Stimulated activated CD4-positive, alpha-beta T cell treated with anti-CD3 and anti-CD28 coated beads, Interleukin-2, amount 100 ng/mL, for 4 hours (primary cell): ENCODE data around the gene UBE2B.
A peak's percentile ranks its signal among the peaks of the same experiment; 100 is the strongest.
"Not testable (repeated sequence)": the region's sequence is repeated elsewhere in the genome, so short reads cannot be mapped to it uniquely, and the experiment has no call there.

Experiments used
- DNase-seq: peaks from one replicate; pipeline ENCODE4 v3.0.0-alpha.2; 2020; ENCODE audit warnings: low read depth

Gene UBE2B

GRCh38 chr5:134398609-134399155, 27.3 kb downstream of the UBE2B start:
- DNase-seq = no peak

DNA sequence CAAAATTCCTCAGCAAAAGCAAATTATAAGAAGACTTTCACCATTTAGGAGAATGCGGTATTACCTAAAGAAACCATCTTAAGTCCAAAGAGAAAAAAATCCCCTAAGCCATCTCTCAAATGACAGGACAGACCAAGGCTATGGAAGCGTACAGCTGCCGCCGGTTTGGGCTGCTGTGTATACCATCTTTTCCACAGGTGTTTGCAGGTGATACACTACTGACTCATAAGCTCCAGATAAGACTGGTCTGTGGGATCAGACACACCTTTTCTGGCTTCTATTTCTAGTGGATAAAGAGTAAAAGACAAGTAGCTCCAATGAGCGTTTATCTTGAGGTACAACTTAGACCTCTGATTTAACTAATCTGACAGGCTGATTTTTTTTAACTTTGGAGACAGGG, 32.6 kb downstream of the UBE2B start:
- DNase-seq = no peak

GRCh38 chr5:134406390-134406789, 35.0 kb downstream of the UBE2B start:
- DNase-seq = no peak

DNA sequence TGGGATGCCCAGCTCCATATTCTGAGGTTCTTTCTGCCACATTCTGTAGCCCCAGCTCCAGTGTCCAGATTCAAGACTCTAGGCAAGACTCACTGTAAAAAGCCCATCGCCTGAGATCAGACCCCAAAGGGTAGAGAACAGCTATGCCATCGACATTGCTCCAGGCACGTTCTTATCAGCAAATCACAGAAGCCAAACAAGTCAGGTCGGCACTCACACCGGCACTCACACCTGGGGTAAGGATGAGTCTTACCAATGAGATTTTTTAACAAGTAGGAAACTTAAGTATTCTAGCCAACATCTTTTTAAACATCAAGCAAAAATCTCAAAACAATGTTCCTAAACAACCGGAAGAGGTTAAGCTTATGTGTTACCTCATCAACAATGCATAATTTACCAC, 38.0 kb downstream of the UBE2B start:
- DNase-seq = no peak

- DNase-seq = no peak
Observed at GRCh38 chr5:134410822-134411221, 39.5 kb downstream of the UBE2B start.

DNA sequence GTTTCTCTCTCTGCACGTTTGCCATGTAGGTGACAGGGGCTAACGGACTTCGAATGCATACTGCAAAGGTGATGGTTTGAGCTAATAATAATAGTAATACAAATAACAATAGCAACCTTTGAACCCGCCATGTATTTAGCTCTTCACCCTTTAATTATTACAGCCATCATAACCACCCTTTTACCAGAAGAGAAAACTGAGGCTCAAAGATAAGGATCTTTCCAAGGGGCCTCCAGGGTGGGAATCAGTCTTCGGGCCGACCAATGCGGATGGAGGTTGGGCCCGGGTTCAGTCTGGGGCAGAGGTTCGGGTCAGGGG, 39.8 kb downstream of the UBE2B start:
- no peak for DNase-seq

- DNase-seq = peak; percentile 83
Observed at GRCh38 chr5:134411546-134412266, 40.3 kb downstream of the UBE2B start, which contains the start of gene CDKN2AIPNL. CDKN2AIPNL (minus strand) TSS chr5:134411881; CDS start chr5:134411854, 27 bp downstream.

- DNase-seq = no peak
Observed at GRCh38 chr5:134413046-134413445, 41.7 kb downstream of the UBE2B start.

GRCh38 chr5:134417707-134418106, 46.3 kb downstream of the UBE2B start:
- no peak for DNase-seq

GRCh38 chr5:134418958-134419357, 47.6 kb downstream of the UBE2B start:
- no peak for DNase-seq

DNA sequence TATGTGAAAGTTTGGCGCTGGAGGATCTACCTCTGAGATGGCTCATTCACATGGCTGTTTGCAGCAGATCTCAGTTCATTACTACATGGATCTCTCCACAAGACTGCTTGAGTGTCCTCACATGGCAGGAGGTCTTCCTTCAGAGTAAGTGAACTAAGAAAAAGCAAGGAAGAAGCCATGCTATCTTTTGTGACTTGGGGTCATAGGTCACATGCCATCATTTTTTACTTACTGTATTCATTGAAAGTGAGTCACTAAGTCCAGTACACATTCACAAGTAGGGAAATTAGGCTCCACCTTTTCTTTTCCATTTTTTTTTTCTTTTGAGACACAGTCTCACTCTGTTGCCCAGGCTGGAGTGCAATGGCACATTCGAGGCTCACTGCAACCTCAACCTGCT, 49.0 kb downstream of the UBE2B start:
- no peak for DNase-seq

- DNase-seq = not testable (repeated sequence)
Observed at GRCh38 chr5:134421038-134421437, 49.7 kb downstream of the UBE2B start.

- DNase-seq = no peak
Observed at GRCh38 chr5:134422791-134423365, 51.5 kb downstream of the UBE2B start.

DNA sequence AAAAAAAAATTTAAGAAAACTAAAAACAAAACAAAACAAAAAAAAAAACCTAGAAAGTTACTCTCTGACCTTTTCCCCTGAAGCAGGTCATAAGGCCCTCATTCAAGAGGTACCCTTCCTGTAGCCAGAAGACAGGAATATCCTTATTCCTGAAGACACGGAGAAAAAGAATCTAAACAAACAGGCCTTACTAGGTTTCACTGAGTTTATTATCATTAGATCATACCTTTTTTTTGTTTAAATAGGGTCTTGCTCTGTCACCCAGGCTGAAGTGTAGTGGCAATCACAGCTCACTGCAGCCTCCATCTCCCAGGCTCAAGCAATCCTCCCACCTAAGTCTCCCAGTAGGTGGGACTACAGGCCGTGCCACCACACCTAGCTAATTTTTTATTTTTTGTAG, 52.0 kb downstream of the UBE2B start:
- no peak for DNase-seq

DNA sequence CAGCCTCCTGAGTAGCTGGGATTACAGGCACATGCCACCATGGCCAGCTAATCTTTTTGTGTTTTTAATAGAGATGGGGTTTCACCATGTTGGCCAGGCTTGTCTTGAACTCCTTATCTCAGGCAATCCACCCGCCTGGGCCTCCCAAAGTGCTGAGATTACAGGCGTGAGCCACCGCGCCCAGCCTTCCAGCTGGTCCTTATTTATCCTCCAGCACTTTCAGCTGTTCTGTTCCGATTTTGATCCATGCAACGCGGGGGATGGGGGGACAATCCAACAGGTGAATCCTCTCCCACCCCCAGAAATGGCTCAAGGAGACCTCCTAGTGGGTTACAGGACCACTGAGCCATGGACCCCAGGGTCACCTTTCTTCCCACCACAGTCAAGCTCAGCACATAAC, 55.0 kb downstream of the UBE2B start:
- DNase-seq = no peak

GRCh38 chr5:134427540-134428041, 56.2 kb downstream of the UBE2B start:
- DNase-seq = no peak

GRCh38 chr5:134430001-134430569, 58.7 kb downstream of the UBE2B start:
- DNase-seq = no peak

DNA sequence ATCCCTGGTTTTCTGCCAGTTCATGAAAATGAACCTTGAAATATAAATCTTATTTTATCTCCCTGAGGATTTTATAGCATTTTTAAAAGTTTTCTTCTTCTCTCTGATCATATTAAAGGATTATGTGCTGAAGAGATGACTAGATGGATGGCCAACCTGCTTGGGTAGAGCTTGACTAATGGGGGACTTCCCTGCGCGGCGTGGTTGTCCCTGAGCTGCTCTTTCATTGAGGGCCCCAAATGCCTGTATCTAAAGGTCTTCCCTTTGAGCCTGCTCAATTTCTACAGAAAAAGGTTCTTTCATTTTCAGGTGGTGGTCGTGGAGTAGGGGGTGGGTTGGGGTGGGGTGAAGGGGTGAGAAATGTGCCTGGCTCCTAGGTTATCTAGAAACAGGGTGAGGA, 60.8 kb downstream of the UBE2B start:
- DNase-seq = no peak

- DNase-seq = no peak
Observed at GRCh38 chr5:134432677-134433359, 61.4 kb downstream of the UBE2B start.

- no peak for DNase-seq
Observed at GRCh38 chr5:134435560-134435959, 64.2 kb downstream of the UBE2B start.

DNA sequence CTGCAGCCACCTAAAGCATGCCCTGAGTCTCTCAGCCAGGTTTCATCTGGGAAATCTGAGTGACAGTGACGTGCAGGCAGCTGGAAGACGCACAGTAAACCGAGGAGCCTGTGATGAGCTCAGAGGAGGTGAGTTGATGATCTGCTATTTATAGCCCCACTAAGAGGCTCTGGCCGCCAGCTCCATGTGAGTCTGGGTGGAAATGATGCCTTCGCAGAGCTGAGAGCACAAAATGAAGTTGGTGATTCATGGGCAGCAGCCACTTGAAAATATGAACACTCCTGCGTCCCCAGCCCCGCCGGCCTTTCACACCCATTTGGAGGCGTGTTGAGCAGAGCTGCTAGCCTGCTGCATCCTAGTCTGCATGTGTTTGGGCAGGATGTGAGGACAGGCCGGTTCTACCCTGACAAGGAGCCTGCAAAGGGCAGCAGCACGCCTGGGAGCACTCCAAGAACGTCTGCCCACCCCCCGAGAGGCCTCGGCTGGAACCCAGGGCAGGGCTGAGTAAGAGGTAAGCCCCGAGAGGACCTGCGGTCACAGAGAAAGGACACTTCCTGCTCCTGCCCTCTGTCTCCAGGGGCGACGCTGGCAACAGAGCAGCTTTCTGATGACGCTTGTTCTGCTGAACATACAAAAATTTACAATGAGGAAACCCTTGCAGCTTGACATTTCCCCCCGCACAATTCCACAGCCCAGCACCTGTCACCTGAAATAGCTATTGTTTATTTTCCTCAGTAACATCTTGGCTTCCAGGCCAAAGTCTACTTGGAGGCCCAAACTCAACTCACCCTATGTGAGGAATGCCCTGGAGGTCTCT, 65.4 kb downstream of the UBE2B start:
- DNase-seq = peak; percentile 6

DNA sequence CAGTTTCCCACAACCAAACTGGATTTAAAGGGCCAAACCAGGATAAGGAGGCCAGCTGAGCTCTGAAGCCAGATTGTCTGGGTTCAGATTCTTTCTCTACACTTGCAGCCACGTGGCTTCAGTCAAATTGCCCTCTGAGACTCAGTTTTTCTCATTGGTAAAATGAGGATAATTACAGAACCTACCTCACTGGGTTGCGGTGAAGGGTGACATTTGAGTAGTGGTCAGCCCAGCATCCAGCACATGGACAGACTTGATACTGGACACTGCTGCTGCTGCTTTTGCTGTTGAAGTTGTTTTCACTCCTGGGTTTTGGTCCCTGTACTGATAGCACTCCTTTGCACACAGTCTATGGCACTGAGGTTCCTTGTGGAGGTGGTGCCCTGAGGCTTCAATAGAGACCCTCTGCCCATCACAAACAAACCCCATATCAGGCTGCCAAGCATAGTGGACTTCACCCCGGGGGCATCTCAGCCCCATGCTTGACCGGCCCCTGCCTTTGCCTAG, 66.0 kb downstream of the UBE2B start:
- no peak for DNase-seq
